ENCODE measurements around the gene E4F1. TPM values are rescaled to one million over a fixed set of nuclear protein-coding genes. Genes with fewer than 3 reads are reported as not detected.
A peak's percentile ranks its signal among the peaks of the same experiment; 100 is the strongest.

The E4F1 gene
- total and polyA plus RNA-seq, 2 of the 13 experiments (the other 11 are each of a cell fraction or from before 2014, with no cell fraction given), result 13.8 to 19.5 TPM

GRCh38 chr16:2235695-2236336 is 12.4 kb downstream of the E4F1 start:
- Histone ChIP-seq H3K4me3 (replicated peaks in 1 of 3; ENCODE audit: insufficient read depth in 1 of 3, low read depth in 2 of 3, low read length in 3 of 3) (peak overlapping the region in 1 of 3 experiments; percentile 55; a peak in 1 of 6 replicates), H3K79me2 (ENCODE audit: insufficient read depth, low read length) (no peaks in the 10 kb centered on the region), H3K4me2 (ENCODE audit: low read depth, low read length) (peak overlapping the region; percentile 53; the same call in 1 of the 2 replicates), H2AFZ (ENCODE audit: low read length) (no peak overlapping the region), H3K9me3 (ENCODE audit: low read length) (no peaks in the 10 kb centered on the region), H3K27me3 (ENCODE audit: control insufficient read depth in 1 of 2, insufficient read depth in 2 of 2, low read length in 2 of 2) (no peaks in the 10 kb centered on the region), H3K27ac (ENCODE audit: extremely low read length, insufficient read depth, low read length) (no peak overlapping the region), H4K20me1 (ENCODE audit: insufficient read depth, low read length) (0 out of 2 replicates have a peak, but pooled peaks cover 2% of the 10 kb centered on the region), H3K9ac (ENCODE audit: insufficient read depth, low read depth, low read length) (no peak overlapping the region), H3K4me1 (ENCODE audit: insufficient read depth, low read length) (peaks cover 31% of the 10 kb centered on the region), H3K36me3 (replicated peaks in 1 of 2; ENCODE audit: control insufficient read depth in 1 of 2, insufficient read depth in 2 of 2, low read length in 2 of 2) (peaks cover 6 to 21% of the 10 kb centered on the region in 2 experiments; a peak in 3 of 5 replicates)
- WGBS (ENCODE audit: low lambda C conversion rate), result 81% methylated on average over 11 of the region's 19 CpGs
- in situ Hi-C loops (cut with HindIII; ENCODE audit: extremely low pct_ligation_motif_present, low pct_unique_long_range_greater_than_20kb) (no loop called here), intact Hi-C loops (cut with micrococcal nuclease; ENCODE audit: unreplicated experiment) (no loop called here)
- POLR2A ChIA-PET, result interaction anchor here (1.0 kb wide), 1 partner anchor 10 kb away, joined by 4 read pairs; no protein-coding TSS in a partner anchor
- DNase-seq (ENCODE audit: low spot score), result no peak
- ATAC-seq, result no peak
- no peak for FAIRE-seq
- CTCF ChIA-PET (ENCODE audit: low intra/inter-chr PET ratio, low total read pairs), result no interaction called here
- no TSS peak for BruUV-seq (replicated peaks)
- peak; percentile 37 for TF ChIP-seq AGO2 (optimal IDR thresholded peaks at IDR 0.05; ENCODE audit: low read depth, low read length)
- TF ChIP-seq AKAP8 (CRISPR knock-in tag; IDR thresholded peaks at IDR 0.05), result 0 out of 2 replicates have a peak, but pooled peaks have one; percentile 14
- no peak for TF ChIP-seq ZNF263 (CRISPR knock-in tag; IDR thresholded peaks at IDR 0.05)
- TF ChIP-seq CBX2 (IDR thresholded peaks at IDR 0.05; ENCODE audit: low read depth, low read length), result no peak
- TF ChIP-seq CBX2 (CRISPR knock-in tag; IDR thresholded peaks at IDR 0.05; ENCODE audit: low read depth), result no peak
- TF ChIP-seq POLR2A (IDR thresholded peaks at IDR 0.05; ENCODE audit: insufficient read depth in 1 of 2, low read depth in 2 of 2, low read length in 2 of 2), result peak in 1 of 2 experiments; percentile 29; a peak in 1 of 4 replicates
- 0 out of 2 replicates have a peak, but pooled peaks have one; percentile 9 for TF ChIP-seq ZXDC (CRISPR knock-in tag; IDR thresholded peaks at IDR 0.05)
- peak; percentile 40; the same call in 1 of the 2 replicates for TF ChIP-seq POLR2G (IDR thresholded peaks at IDR 0.05; ENCODE audit: low read depth, low read length)
- no peak for TF ChIP-seq ZNF329 (CRISPR knock-in tag; IDR thresholded peaks at IDR 0.05; ENCODE audit: low read depth)
- no peak for TF ChIP-seq MXD3 (CRISPR knock-in tag; IDR thresholded peaks at IDR 0.05)
